ENCODE measurements around the gene ZNF616.

ZNF616 gene

DNA sequence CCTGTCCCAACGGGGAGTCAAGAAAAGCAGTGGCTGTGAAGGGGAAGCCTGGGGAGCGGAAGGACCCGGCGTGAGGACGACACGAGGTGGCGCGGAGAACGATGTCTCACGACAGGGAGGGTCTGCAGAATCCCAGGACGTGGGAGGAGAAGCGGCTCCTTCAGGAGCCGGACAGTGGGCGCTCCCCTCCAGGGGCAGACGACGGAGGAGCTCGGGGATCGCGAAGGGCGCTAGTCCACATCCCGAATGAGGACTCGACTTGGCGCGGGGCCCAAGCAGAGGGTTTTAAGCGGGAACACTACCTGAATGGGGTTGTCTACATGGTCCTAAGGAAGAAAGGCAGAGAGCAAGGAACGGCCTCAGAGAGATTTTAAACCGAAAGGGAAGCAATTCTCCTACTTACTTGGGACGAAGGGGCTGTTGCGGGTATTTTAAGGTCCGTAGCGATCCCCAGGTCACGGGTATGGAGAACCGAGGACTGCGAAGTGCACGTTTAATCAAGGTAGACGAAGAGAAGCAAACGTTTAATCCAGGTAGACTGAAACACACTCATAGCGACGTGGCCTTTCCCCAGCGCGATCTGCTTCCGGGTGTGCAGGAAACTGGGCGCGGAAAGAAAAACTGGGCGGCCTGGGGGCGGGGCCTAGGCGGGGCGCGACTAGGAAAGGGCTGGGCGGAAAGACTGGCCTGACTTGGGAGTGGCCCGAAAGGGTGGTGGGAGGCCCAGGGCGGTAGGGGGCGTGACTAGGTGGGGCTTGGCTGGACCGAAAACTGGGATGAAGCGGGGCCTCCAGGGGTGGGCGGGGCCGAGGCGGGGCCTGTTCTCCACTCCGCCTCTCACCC is 44.3 kb downstream of the ZNF616 start, which contains the start of gene ZNF841:
TSS of gene ZNF841 (minus strand) at position 594 of the 843 bp plus-strand sequence. CDS start 10,964 bp downstream, outside the sequence.
- Histone ChIP-seq H3K9ac (ENCODE audit: low read depth, low read length) (peak within 1 kb of the TSS; percentile 67), H3K4me2 (ENCODE audit: insufficient read depth, low read length) (peak within 1 kb of the TSS; percentile 62), H3K27ac (ENCODE audit: low read length) (peak within 1 kb of the TSS; percentile 84), H3K36me3 (ENCODE audit: insufficient read depth, low read length) (peaks cover 27% of the 10 kb centered on the region), H3K79me2 (ENCODE audit: insufficient read depth, low read length) (peaks cover 43% of the 10 kb centered on the region), H4K20me1 (ENCODE audit: insufficient read depth, low read length) (no peaks in the 10 kb centered on the region), H3K4me3 (ENCODE audit: low read depth in 1 of 2, low read length in 2 of 2) (peak within 1 kb of the TSS; percentile 65 to 71), H3K9me3 (ENCODE audit: insufficient read depth, low read length, severe bottlenecking) (peaks cover 39% of the 10 kb centered on the region), H2AFZ (ENCODE audit: low read depth, low read length) (peak within 1 kb of the TSS; percentile 65), H3K4me1 (ENCODE audit: insufficient read depth, low read length) (peaks cover 11% of the 10 kb centered on the region), H3K27me3 (ENCODE audit: insufficient read depth, low read length, poor library complexity) (no peaks in the 10 kb centered on the region)
- DNase-seq (peak; percentile 92), ATAC-seq (ENCODE audit: insufficient read depth, low read depth) (peak; percentile 95)
- TF ChIP-seq, protein P1, sequence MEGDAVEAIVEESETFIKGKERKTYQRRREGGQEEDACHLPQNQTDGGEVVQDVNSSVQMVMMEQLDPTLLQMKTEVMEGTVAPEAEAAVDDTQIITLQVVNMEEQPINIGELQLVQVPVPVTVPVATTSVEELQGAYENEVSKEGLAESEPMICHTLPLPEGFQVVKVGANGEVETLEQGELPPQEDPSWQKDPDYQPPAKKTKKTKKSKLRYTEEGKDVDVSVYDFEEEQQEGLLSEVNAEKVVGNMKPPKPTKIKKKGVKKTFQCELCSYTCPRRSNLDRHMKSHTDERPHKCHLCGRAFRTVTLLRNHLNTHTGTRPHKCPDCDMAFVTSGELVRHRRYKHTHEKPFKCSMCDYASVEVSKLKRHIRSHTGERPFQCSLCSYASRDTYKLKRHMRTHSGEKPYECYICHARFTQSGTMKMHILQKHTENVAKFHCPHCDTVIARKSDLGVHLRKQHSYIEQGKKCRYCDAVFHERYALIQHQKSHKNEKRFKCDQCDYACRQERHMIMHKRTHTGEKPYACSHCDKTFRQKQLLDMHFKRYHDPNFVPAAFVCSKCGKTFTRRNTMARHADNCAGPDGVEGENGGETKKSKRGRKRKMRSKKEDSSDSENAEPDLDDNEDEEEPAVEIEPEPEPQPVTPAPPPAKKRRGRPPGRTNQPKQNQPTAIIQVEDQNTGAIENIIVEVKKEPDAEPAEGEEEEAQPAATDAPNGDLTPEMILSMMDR (IDR thresholded peaks at IDR 0.05; ENCODE audit: borderline replicate concordance, extremely low read depth, low read length, poor library complexity, severe bottlenecking): no peak
- no peak for TF ChIP-seq EZH2 (IDR thresholded peaks at IDR 0.05; ENCODE audit: borderline replicate concordance, low read depth, low read length, severe bottlenecking)

GRCh38 chr19:52094526-52095130 is 45.1 kb downstream of the ZNF616 start:
- Histone ChIP-seq H3K4me2 (ENCODE audit: insufficient read depth, low read length) (peak overlapping the region; percentile 62), H2AFZ (ENCODE audit: low read depth, low read length) (0 out of 2 replicates have a peak overlapping the region, but pooled peaks have one; percentile 62), H4K20me1 (ENCODE audit: insufficient read depth, low read length) (no peaks in the 10 kb centered on the region), H3K4me1 (ENCODE audit: insufficient read depth, low read length) (peaks cover 11% of the 10 kb centered on the region), H3K9ac (ENCODE audit: low read depth, low read length) (peak overlapping the region; percentile 67), H3K79me2 (ENCODE audit: insufficient read depth, low read length) (peaks cover 49% of the 10 kb centered on the region), H3K4me3 (ENCODE audit: low read depth in 1 of 2, low read length in 2 of 2) (peak overlapping the region; percentile 65 to 71; a peak in 3 of 4 replicates), H3K27me3 (ENCODE audit: insufficient read depth, low read length, poor library complexity) (no peaks in the 10 kb centered on the region), H3K9me3 (ENCODE audit: insufficient read depth, low read length, severe bottlenecking) (peaks cover 44% of the 10 kb centered on the region), H3K36me3 (ENCODE audit: insufficient read depth, low read length) (peaks cover 33% of the 10 kb centered on the region), H3K27ac (ENCODE audit: low read length) (peak overlapping the region; percentile 84)
- ATAC-seq (ENCODE audit: insufficient read depth, low read depth) (peak; percentile 45; the same call in 2 of the 3 replicates), DNase-seq (peak; percentile 21)
- no peak for TF ChIP-seq EZH2 (IDR thresholded peaks at IDR 0.05; ENCODE audit: borderline replicate concordance, low read depth, low read length, severe bottlenecking)
- TF ChIP-seq, protein P1 (IDR thresholded peaks at IDR 0.05; ENCODE audit: borderline replicate concordance, extremely low read depth, low read length, poor library complexity, severe bottlenecking): no peak

DNA sequence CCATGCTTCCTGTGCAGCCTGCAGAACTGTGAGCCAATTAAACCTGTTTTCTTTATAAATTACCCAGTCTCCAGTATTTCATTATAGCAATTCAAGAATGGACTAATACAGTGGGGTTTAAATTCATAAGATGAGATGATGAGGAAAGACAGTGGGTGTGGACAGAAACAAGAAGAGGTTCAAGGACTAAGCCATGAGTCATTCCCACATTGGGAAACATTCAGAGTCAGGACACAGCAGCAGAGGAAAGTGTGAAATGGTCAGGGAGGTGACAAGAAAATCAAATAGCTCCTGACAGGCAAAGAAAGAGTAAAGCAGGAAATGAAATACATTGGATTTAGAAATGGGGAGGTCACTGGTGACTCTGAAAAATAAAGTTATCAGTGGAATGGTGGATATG is 53.3 kb downstream of the ZNF616 start:
- peaks cover 21% of the 10 kb centered on the region for H3K79me2 ChIP-seq (ENCODE audit: insufficient read depth, low read length)
- peaks cover 93% of the 10 kb centered on the region for H3K36me3 ChIP-seq (ENCODE audit: insufficient read depth, low read length)
- peaks cover 34% of the 10 kb centered on the region for H3K9me3 ChIP-seq (ENCODE audit: insufficient read depth, low read length, severe bottlenecking)
- H4K20me1 ChIP-seq (ENCODE audit: insufficient read depth, low read length): no peaks in the 10 kb centered on the region
- H3K4me2 ChIP-seq (ENCODE audit: insufficient read depth, low read length): no peak overlapping the region
- no peak overlapping the region for H2AFZ ChIP-seq (ENCODE audit: low read depth, low read length)
- H3K9ac ChIP-seq (ENCODE audit: low read depth, low read length): no peak overlapping the region
- no peak for TF ChIP-seq EZH2 (IDR thresholded peaks at IDR 0.05; ENCODE audit: borderline replicate concordance, low read depth, low read length, severe bottlenecking)
- TF ChIP-seq, protein P1 (IDR thresholded peaks at IDR 0.05; ENCODE audit: borderline replicate concordance, extremely low read depth, low read length, poor library complexity, severe bottlenecking): no peak
- no peak for DNase-seq
- H3K27me3 ChIP-seq (ENCODE audit: insufficient read depth, low read length, poor library complexity): no peaks in the 10 kb centered on the region
- ATAC-seq (ENCODE audit: insufficient read depth, low read depth): no peak
- H3K4me1 ChIP-seq (ENCODE audit: insufficient read depth, low read length): no peaks in the 10 kb centered on the region
- H3K27ac ChIP-seq (ENCODE audit: low read length): no peak overlapping the region
- H3K4me3 ChIP-seq (ENCODE audit: low read depth in 1 of 2, low read length in 2 of 2): no peak overlapping the region
